Measurements from ENCODE around the gene VWCE. TPM values are rescaled to one million over a fixed set of nuclear protein-coding genes. Genes with fewer than 3 reads are reported as not detected.

VWCE gene
- total RNA-seq, 4 donors from 2014 or later, result 0.31 to 1.5 (median 0.67) TPM

DNA sequence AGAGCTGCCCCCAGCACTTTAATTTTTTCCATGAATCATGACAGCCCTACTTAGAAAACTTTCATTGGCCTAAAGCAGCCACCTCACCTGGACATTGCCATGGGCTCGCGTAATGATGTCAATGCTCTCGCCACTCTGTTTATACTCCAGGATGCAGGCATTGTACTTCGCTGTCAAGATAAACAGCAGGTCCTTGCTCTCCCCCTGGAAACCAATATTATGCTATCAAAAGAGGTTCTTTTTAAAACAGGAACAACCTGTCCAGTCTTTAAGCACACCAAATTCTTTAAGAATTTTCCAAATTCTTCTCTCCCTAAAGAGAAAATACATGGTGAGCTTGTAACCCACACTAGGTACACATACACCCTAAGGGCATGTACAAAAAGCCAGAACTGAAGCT is 34.8 kb upstream of the VWCE start:
- Histone ChIP-seq H3K36me3 (peaks cover 0 to 38% of the 10 kb centered on the region in 2 donors), H3K27ac (peak overlapping the region in 3 of 4 donors; percentile 46 to 99 (median 95)), H3K9me3 (no peaks in the 10 kb centered on the region), H3K4me1 (peaks cover 48 to 62% of the 10 kb centered on the region in 2 donors), H3K27me3 (no peaks in the 10 kb centered on the region), H3K4me3 (no peak overlapping the region)
- ATAC-seq, result no peak
- in situ Hi-C loops (cut with MboI; ENCODE audit: low sequenced_read_pairs in 4 of 4) (no loop called here), intact Hi-C loops (cut with DNase I; ENCODE audit: low total_unique reads) (no loop called here)
- DNase-seq, result no peak
- TF ChIP-seq, protein P1, sequence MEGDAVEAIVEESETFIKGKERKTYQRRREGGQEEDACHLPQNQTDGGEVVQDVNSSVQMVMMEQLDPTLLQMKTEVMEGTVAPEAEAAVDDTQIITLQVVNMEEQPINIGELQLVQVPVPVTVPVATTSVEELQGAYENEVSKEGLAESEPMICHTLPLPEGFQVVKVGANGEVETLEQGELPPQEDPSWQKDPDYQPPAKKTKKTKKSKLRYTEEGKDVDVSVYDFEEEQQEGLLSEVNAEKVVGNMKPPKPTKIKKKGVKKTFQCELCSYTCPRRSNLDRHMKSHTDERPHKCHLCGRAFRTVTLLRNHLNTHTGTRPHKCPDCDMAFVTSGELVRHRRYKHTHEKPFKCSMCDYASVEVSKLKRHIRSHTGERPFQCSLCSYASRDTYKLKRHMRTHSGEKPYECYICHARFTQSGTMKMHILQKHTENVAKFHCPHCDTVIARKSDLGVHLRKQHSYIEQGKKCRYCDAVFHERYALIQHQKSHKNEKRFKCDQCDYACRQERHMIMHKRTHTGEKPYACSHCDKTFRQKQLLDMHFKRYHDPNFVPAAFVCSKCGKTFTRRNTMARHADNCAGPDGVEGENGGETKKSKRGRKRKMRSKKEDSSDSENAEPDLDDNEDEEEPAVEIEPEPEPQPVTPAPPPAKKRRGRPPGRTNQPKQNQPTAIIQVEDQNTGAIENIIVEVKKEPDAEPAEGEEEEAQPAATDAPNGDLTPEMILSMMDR (IDR thresholded peaks at IDR 0.05 in 4 of 5, conservative IDR thresholded peaks at IDR 0.05 in 1 of 5), result no peak
- no peak for TF ChIP-seq POLR2A (IDR thresholded peaks at IDR 0.05)

GRCh38 chr11:61328351-61328750 is 33.2 kb upstream of the VWCE start:
- Histone ChIP-seq H3K9me3 (no peaks in the 10 kb centered on the region), H3K27ac (peak overlapping the region; percentile 56 to 99 (median 68)), H3K27me3 (no peaks in the 10 kb centered on the region), H3K4me1 (peaks cover 41 to 55% of the 10 kb centered on the region in 2 donors), H3K4me3 (no peak overlapping the region), H3K36me3 (peaks cover 0 to 53% of the 10 kb centered on the region in 2 donors)
- in situ Hi-C loops (cut with MboI; ENCODE audit: low sequenced_read_pairs in 4 of 4) (no loop called here), intact Hi-C loops (cut with DNase I; ENCODE audit: low total_unique reads) (no loop called here)
- no peak for TF ChIP-seq POLR2A (IDR thresholded peaks at IDR 0.05)
- TF ChIP-seq, protein P1 (IDR thresholded peaks at IDR 0.05 in 4 of 5, conservative IDR thresholded peaks at IDR 0.05 in 1 of 5), result no peak
- DNase-seq, result peak in 1 of 2 donors; percentile 36
- no peak for ATAC-seq

- Histone ChIP-seq H3K4me3 (no peak overlapping the region), H3K9me3 (no peaks in the 10 kb centered on the region), H3K27me3 (no peaks in the 10 kb centered on the region), H3K36me3 (peaks cover 0 to 60% of the 10 kb centered on the region in 2 donors), H3K27ac (peak overlapping the region; percentile 56 to 99 (median 68)), H3K4me1 (peaks cover 41 to 55% of the 10 kb centered on the region in 2 donors)
- intact Hi-C loops (cut with DNase I; ENCODE audit: low total_unique reads) (no loop called here), in situ Hi-C loops (cut with MboI; ENCODE audit: low sequenced_read_pairs in 4 of 4) (no loop called here)
- no peak for TF ChIP-seq POLR2A (IDR thresholded peaks at IDR 0.05)
- TF ChIP-seq, protein P1 (IDR thresholded peaks at IDR 0.05 in 4 of 5, conservative IDR thresholded peaks at IDR 0.05 in 1 of 5), result no peak
- ATAC-seq (peak; percentile 55 to 61), DNase-seq (no peak)
Measured at GRCh38 chr11:61327669-61328071, 32.6 kb upstream of the VWCE start.

GRCh38 chr11:61325649-61326414 is 30.7 kb upstream of the VWCE start:
- DNase-seq (no peak), ATAC-seq (peak in 1 of 2 donors; percentile 33)
- intact Hi-C loops (cut with DNase I; ENCODE audit: low total_unique reads) (no loop called here), in situ Hi-C loops (cut with MboI; ENCODE audit: low sequenced_read_pairs in 4 of 4) (no loop called here)
- peaks cover 6 to 78% of the 10 kb centered on the region in 2 donors for H3K36me3 ChIP-seq
- H3K27ac ChIP-seq, result peak overlapping the region; percentile 56 to 99 (median 68)
- H3K9me3 ChIP-seq, result no peaks in the 10 kb centered on the region
- TF ChIP-seq POLR2A (IDR thresholded peaks at IDR 0.05), result no peak
- TF ChIP-seq, protein P1 (IDR thresholded peaks at IDR 0.05 in 4 of 5, conservative IDR thresholded peaks at IDR 0.05 in 1 of 5), result no peak
- peaks cover 26 to 42% of the 10 kb centered on the region in 2 donors for H3K4me1 ChIP-seq
- no peaks in the 10 kb centered on the region for H3K27me3 ChIP-seq
- no peak overlapping the region for H3K4me3 ChIP-seq

Data from gastrocnemius medialis (tissue), 4 donors.